ENCODE results near the gene TANC1.
"Not testable (repeated sequence)": the region's sequence is repeated elsewhere in the genome, so short reads cannot be mapped to it uniquely, and the experiment has no call there.

TANC1 gene

DNA sequence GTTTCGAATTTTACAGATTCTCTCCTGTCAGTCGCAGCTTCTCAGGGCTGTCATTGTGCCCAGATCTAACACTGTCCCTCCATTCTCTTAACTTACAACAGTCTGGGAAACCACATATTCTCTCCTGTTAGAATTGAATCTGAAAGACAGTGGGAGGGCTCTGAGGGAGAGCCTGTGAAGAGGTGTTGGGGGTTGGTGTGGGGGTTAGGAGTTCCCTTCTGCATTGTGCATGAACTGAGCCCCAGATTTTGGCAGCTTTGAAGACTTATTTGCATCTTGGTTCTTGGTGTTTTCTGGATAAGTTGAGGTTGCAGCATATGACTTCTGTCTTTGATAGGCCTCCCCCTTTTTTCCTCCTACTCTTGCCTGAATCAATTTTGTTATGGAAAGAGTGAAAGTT, 64.1 kb downstream of the TANC1 start:
- TF ChIP-seq, protein P1, sequence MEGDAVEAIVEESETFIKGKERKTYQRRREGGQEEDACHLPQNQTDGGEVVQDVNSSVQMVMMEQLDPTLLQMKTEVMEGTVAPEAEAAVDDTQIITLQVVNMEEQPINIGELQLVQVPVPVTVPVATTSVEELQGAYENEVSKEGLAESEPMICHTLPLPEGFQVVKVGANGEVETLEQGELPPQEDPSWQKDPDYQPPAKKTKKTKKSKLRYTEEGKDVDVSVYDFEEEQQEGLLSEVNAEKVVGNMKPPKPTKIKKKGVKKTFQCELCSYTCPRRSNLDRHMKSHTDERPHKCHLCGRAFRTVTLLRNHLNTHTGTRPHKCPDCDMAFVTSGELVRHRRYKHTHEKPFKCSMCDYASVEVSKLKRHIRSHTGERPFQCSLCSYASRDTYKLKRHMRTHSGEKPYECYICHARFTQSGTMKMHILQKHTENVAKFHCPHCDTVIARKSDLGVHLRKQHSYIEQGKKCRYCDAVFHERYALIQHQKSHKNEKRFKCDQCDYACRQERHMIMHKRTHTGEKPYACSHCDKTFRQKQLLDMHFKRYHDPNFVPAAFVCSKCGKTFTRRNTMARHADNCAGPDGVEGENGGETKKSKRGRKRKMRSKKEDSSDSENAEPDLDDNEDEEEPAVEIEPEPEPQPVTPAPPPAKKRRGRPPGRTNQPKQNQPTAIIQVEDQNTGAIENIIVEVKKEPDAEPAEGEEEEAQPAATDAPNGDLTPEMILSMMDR (IDR thresholded peaks at IDR 0.05; ENCODE audit: low read depth, low read length, missing control alignments), result no peak
- DNase-seq (ENCODE audit: low read depth), result no peak

DNA sequence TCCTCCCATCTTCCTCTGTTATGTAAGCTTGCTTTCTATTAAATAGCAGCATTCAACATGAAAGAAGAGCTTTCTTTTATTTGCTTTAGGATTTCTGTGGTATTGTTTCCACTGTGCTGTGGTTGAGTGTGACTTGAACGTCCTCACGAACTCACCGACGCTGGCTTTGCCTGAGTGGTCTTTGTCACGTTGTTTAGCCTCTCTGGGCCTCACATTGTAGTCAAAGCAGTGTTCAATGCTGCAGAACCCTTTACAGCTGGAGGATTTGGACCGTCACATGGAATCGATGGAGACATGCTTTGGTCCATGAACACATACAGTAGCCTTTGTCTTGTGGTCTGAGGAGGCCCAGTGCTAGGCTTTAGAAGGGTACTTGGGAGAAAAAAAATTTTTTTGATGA, 66.3 kb downstream of the TANC1 start:
- DNase-seq (ENCODE audit: low read depth), result no peak
- TF ChIP-seq, protein P1 (IDR thresholded peaks at IDR 0.05; ENCODE audit: low read depth, low read length, missing control alignments), result no peak
- H3K4me3 ChIP-seq (ENCODE audit: low read depth, low read length), result no peak overlapping the region

More for the DNA sequence above, 64.1 kb downstream of the TANC1 start:
- H3K4me3 ChIP-seq (ENCODE audit: low read depth, low read length), result no peak overlapping the region

DNA sequence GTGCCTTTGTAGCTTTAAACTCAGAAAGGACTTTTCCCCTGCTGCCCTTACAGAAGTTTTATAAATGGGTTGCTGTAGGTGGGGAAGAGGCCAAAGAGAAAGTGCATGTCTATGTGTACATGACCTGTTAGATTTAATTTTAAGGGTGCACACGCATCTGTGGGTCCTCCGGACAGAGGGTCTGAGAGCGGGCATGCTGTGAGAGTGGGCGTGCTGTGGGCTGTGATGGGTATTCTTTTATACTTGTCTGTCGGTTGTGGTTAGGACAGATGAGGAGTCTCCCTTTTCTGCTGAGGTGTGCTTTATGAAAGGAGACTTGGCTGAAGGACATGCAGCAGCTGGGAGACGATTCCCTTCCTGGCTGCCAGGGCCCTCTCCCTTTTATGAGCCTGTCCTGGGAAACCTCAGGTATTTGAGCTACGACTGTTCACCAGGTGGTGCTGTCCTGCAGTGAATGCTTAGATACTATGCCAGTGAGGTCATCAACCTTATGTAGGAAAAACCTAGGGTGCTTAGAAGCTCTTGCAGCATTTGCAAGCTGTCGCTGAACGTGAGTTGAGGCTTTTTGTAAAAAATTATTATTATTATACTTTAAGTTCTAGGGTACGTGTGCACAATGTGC, 67.5 kb downstream of the TANC1 start:
- DNase-seq (ENCODE audit: low read depth), result no peak
- H3K4me3 ChIP-seq (ENCODE audit: low read depth, low read length), result no peak overlapping the region
- TF ChIP-seq, protein P1 (IDR thresholded peaks at IDR 0.05; ENCODE audit: low read depth, low read length, missing control alignments), result peak; percentile 18

DNA sequence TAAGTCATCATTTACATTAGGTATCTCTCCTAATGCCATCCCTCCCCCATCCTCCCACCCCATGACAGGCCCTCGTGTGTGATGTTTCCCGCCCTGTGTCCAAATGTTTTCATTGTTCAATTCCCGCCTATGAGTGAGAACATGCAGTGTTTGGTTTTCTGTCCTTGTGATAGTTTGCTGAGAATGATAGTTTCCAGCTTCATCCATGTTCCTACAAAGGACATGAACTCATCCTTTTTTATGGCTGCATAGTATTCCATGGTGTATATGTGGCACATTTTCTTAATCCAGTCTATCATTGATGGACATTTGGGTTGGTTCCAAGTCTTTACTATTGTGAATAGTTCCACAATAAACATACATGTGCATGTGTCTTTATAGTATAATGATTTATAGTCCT, 68.0 kb downstream of the TANC1 start:
- not testable (repeated sequence) for H3K4me3 ChIP-seq (ENCODE audit: low read depth, low read length); DNase-seq (ENCODE audit: low read depth)

DNA sequence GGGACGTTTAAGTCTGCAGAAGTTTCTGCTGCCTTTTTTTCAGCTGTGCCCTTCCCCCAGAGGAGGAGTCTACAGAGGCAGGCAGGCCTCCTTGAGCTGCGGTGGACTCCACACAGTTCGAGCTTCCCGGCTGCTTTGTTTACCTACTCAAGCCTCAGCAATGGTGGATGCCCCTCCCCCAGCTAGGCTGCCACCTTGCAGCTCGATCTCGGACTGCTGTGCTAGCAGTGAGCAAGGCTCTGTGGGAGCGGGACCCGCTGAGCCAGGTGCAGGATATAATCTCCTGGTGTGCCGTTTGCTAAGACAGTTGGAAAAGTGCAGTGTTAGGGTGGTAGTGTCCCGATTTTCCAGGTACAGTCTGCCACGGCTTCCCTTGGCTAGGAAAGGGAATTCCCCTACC, 72.9 kb downstream of the TANC1 start:
- H3K4me3 ChIP-seq (ENCODE audit: low read depth, low read length); DNase-seq (ENCODE audit: low read depth): not testable (repeated sequence)

DNA sequence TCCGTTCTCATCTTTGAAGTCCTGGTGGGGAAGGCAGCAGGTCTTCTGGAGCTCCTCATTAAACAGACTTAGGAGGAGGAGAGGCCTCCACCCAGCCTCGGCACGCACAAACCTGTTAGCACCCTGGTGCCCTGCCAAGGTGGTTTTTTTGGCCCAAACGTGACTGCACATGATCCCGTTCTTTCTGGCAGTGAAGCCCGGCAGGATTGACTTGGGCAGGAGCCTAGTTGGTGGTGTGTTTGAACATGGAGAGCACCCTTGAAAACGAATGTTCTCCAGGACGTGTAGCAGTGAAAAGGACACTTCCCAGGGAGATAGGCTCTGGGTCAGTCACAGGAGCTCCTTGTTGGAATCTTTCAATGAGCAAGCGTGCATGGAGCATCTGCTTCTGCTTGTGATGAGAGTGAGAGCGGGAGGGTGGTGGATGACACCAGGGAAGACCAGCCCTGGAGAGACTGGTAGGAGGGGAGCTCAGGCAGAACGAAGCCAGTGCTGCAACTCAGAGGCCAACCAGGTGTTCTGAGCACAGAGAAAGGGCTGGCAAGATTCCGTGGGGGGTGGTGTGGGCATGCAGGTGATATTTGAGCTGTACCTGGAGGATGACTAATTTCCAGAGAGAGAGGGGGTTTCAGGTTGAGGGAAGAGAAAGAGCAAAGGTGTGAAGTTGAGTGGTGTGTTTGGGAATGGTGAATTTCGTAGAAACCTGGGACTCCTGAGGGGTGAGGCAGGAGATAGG, 73.8 kb downstream of the TANC1 start:
- no peak for DNase-seq (ENCODE audit: low read depth)
- TF ChIP-seq, protein P1 (IDR thresholded peaks at IDR 0.05; ENCODE audit: low read depth, low read length, missing control alignments), result no peak
- H3K4me3 ChIP-seq (ENCODE audit: low read depth, low read length), result no peak overlapping the region

DNA sequence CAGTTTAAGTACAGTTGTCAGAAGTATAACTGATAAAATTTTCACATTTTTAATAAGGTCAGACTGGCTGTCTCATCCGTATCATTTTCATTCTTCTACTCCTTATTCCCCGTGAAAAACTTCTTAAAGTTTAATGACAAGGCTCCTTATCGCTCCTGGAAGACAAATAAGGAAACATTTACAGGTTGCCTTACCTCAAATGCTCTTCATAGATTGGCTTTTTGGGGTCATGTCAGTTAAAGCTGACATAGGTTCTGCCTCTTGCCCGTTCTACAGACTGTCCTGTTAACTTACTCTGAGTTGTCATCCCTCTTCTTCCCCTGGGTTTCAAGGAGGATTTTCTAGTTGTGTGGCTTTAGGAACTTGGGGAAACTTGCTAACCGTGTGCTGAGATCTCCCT, 75.3 kb downstream of the TANC1 start:
- TF ChIP-seq, protein P1 (IDR thresholded peaks at IDR 0.05; ENCODE audit: low read depth, low read length, missing control alignments), result no peak
- DNase-seq (ENCODE audit: low read depth), result no peak
- H3K4me3 ChIP-seq (ENCODE audit: low read depth, low read length), result no peak overlapping the region

DNA sequence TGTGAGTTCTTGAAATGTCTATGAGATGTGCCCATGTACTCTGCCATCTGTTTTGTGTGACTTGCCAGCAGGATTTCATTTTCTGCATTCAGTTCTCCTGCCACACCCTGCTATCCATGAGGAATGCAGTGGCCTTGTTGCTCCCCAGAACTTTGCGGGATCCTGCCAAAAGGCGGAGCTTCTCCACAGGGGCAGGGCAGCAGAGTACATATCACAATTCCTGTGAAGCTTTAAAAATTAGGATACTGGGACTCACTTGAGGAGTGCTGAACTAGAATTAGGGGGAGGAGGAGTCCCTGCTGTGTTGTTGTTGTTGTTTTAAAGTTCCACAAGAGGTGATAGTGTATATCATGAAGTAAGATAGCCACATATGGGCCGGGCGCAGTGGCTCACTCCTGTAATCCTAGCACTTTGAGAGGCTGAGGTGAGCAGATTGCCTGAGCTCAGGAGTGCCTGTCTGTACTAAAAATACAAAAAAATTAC, 76.4 kb downstream of the TANC1 start:
- TF ChIP-seq, protein P1 (IDR thresholded peaks at IDR 0.05; ENCODE audit: low read depth, low read length, missing control alignments), result no peak
- DNase-seq (ENCODE audit: low read depth), result no peak
- no peak overlapping the region for H3K4me3 ChIP-seq (ENCODE audit: low read depth, low read length)

Data from GM12864 (cell line).